ENCODE results near the gene MYRF. TPM values are rescaled to one million over a fixed set of nuclear protein-coding genes. Genes with fewer than 3 reads are reported as not detected.
A peak's percentile ranks its signal among the peaks of the same experiment; 100 is the strongest.

The MYRF gene
- total RNA-seq, 2 experiments from 2014 or later: 0.31 to 0.49 TPM

- Mint-ChIP-seq H3K27me3 (peaks cover 41% of the 10 kb centered on the region), H3K36me3 (ENCODE audit: low read depth) (no peaks in the 10 kb centered on the region), H3K4me3 (no peak overlapping the region), H3K9me3 (no peaks in the 10 kb centered on the region), H3K4me1 (ENCODE audit: low read depth) (peaks cover 10% of the 10 kb centered on the region), H3K27ac (no peak overlapping the region)
- Histone ChIP-seq H3K9me3 (ENCODE audit: control insufficient read depth in 1 of 2, insufficient read depth in 1 of 2, low read length in 2 of 2) (peaks cover 0 to 9% of the 10 kb centered on the region in 2 experiments), H3K4me1 (ENCODE audit: insufficient read depth, low read length) (peaks cover 21% of the 10 kb centered on the region), H3K36me3 (ENCODE audit: insufficient read depth, low read length) (no peaks in the 10 kb centered on the region), H3K4me3 (ENCODE audit: low read length) (no peak overlapping the region), H3K27ac (ENCODE audit: low read depth in 1 of 2, low read length in 2 of 2) (no peak overlapping the region), H3K27me3 (ENCODE audit: control insufficient read depth in 1 of 2, insufficient read depth in 2 of 2, low read length in 2 of 2) (peaks cover 20 to 24% of the 10 kb centered on the region in 2 experiments)
- CTCF ChIA-PET: no interaction called here
- POLR2A ChIA-PET: no interaction called here
- TF ChIP-seq CTCF (IDR thresholded peaks at IDR 0.05): no peak
- DNase-seq (no peak), ATAC-seq (ENCODE audit: poor library complexity) (no peak)
- intact Hi-C loops (cut with DNase I, micrococcal nuclease): no loop called here
Measured at GRCh38 chr11:61750631-61751273, 1.7 kb upstream of the MYRF start.

- H3K27ac Mint-ChIP-seq: no peak overlapping the region
- intact Hi-C loops (cut with DNase I, micrococcal nuclease): no loop called here
- no peak overlapping the region for H3K4me3 Mint-ChIP-seq
Measured at GRCh38 chr11:61751384-61751783, 1.1 kb upstream of the MYRF start.

GRCh38 chr11:61752925-61753521, 587 bp downstream of the MYRF start:
- Histone ChIP-seq H3K27me3 (ENCODE audit: control insufficient read depth in 1 of 2, insufficient read depth in 2 of 2, low read length in 2 of 2) (peaks cover 20 to 21% of the 10 kb centered on the region in 2 experiments), H3K4me1 (ENCODE audit: insufficient read depth, low read length) (peaks cover 25% of the 10 kb centered on the region), H3K36me3 (ENCODE audit: insufficient read depth, low read length) (no peaks in the 10 kb centered on the region), H3K9me3 (ENCODE audit: control insufficient read depth in 1 of 2, insufficient read depth in 1 of 2, low read length in 2 of 2) (peaks cover 0 to 9% of the 10 kb centered on the region in 2 experiments), H3K4me3 (ENCODE audit: low read length) (peak overlapping the region; percentile 49), H3K27ac (ENCODE audit: low read depth in 1 of 2, low read length in 2 of 2) (no peak overlapping the region)
- intact Hi-C loops (cut with DNase I, micrococcal nuclease): loop anchor here in 1 of 2 experiments (2.0 kb wide), 1 partner anchor 356 kb away; no protein-coding TSS in a partner anchor
- Mint-ChIP-seq H3K27me3 (peaks cover 41% of the 10 kb centered on the region), H3K27ac (no peak overlapping the region), H3K9me3 (no peaks in the 10 kb centered on the region), H3K36me3 (ENCODE audit: low read depth) (no peaks in the 10 kb centered on the region), H3K4me3 (peak overlapping the region; percentile 69), H3K4me1 (ENCODE audit: low read depth) (peaks cover 10% of the 10 kb centered on the region)
- DNase-seq (no peak), ATAC-seq (ENCODE audit: poor library complexity) (peak; percentile 11)
- CTCF ChIA-PET: interaction anchor here (1.1 kb wide), 1 partner anchor 44 kb away, joined by 3 read pairs; no protein-coding TSS in a partner anchor
- no peak for TF ChIP-seq CTCF (IDR thresholded peaks at IDR 0.05)
- POLR2A ChIA-PET: no interaction called here

More at GRCh38 chr11:61751384-61751783, 1.1 kb upstream of the MYRF start:
- no peaks in the 10 kb centered on the region for H3K9me3 Mint-ChIP-seq
- peaks cover 41% of the 10 kb centered on the region for H3K27me3 Mint-ChIP-seq
- peaks cover 10% of the 10 kb centered on the region for H3K4me1 Mint-ChIP-seq (ENCODE audit: low read depth)
- Histone ChIP-seq H3K36me3 (ENCODE audit: insufficient read depth, low read length) (no peaks in the 10 kb centered on the region), H3K4me3 (ENCODE audit: low read length) (no peak overlapping the region), H3K27me3 (ENCODE audit: control insufficient read depth in 1 of 2, insufficient read depth in 2 of 2, low read length in 2 of 2) (peaks cover 20 to 24% of the 10 kb centered on the region in 2 experiments), H3K27ac (ENCODE audit: low read depth in 1 of 2, low read length in 2 of 2) (no peak overlapping the region), H3K9me3 (ENCODE audit: control insufficient read depth in 1 of 2, insufficient read depth in 1 of 2, low read length in 2 of 2) (peaks cover 0 to 9% of the 10 kb centered on the region in 2 experiments), H3K4me1 (ENCODE audit: insufficient read depth, low read length) (peaks cover 27% of the 10 kb centered on the region)
- no peak for ATAC-seq (ENCODE audit: poor library complexity)
- no peak for DNase-seq
- no peak for TF ChIP-seq CTCF (IDR thresholded peaks at IDR 0.05)
- POLR2A ChIA-PET: interaction anchor here (0.6 kb wide), 1 partner anchor 920 kb away, joined by 3 read pairs; no protein-coding TSS in a partner anchor
- CTCF ChIA-PET: no interaction called here
- no peaks in the 10 kb centered on the region for H3K36me3 Mint-ChIP-seq (ENCODE audit: low read depth)

All from CD4-positive, alpha-beta T cell (primary cell).